ENCODE measurements around the gene ATR. TPM values are rescaled to one million over a fixed set of nuclear protein-coding genes. Genes with fewer than 3 reads are reported as not detected.

ATR gene
- total and polyA plus RNA-seq, 7 donors, result 3.7 to 11.1 (median 7.5) TPM

- WGBS, 3 donors, result 71 to 85% (median 82%) methylated on average over 5 of the region's 5 CpGs
- no peak for TF ChIP-seq CTCF (IDR thresholded peaks at IDR 0.05)
- Histone ChIP-seq H3K27ac (no peak overlapping the region), H3K36me3 (ENCODE audit: insufficient read depth in 1 of 2, low read depth in 1 of 2) (peaks cover 2 to 65% of the 10 kb centered on the region in 2 donors), H3K4me1 (no peaks in the 10 kb centered on the region), H3K9me3 (no peaks in the 10 kb centered on the region), H3K4me3 (no peak overlapping the region), H3K27me3 (ENCODE audit: insufficient read depth in 3 of 3, low read length in 2 of 3) (no peaks in the 10 kb centered on the region)
- no peak for ATAC-seq
- intact Hi-C loops (cut with DNase I), result no loop called here
- DNase-seq, result no peak
Observed at GRCh38 chr3:142543307-142543706, 35.2 kb downstream of the ATR start.

GRCh38 chr3:142542054-142542453 is 36.5 kb downstream of the ATR start:
- no peak for DNase-seq
- ATAC-seq, result no peak
- WGBS, 3 donors, result 67 to 86% (median 77%) methylated on average over 2 of the region's 2 CpGs
- no peak overlapping the region for H3K4me3 ChIP-seq
- H3K36me3 ChIP-seq (ENCODE audit: insufficient read depth in 1 of 2, low read depth in 1 of 2), result peaks cover 2 to 65% of the 10 kb centered on the region in 2 donors
- no peaks in the 10 kb centered on the region for H3K27me3 ChIP-seq (ENCODE audit: insufficient read depth in 3 of 3, low read length in 2 of 3)
- TF ChIP-seq CTCF (IDR thresholded peaks at IDR 0.05), result no peak
- intact Hi-C loops (cut with DNase I), result no loop called here
- no peaks in the 10 kb centered on the region for H3K4me1 ChIP-seq
- H3K27ac ChIP-seq, result no peak overlapping the region
- no peaks in the 10 kb centered on the region for H3K9me3 ChIP-seq

GRCh38 chr3:142536519-142536918 is 42.0 kb downstream of the ATR start:
- no peak for ATAC-seq
- Histone ChIP-seq H3K4me3 (no peak overlapping the region), H3K27me3 (ENCODE audit: insufficient read depth in 3 of 3, low read length in 2 of 3) (no peaks in the 10 kb centered on the region), H3K27ac (no peak overlapping the region), H3K9me3 (no peaks in the 10 kb centered on the region), H3K36me3 (ENCODE audit: insufficient read depth in 1 of 2, low read depth in 1 of 2) (peaks cover 6 to 87% of the 10 kb centered on the region in 2 donors), H3K4me1 (no peaks in the 10 kb centered on the region)
- intact Hi-C loops (cut with DNase I), result loop anchor here in 1 of 2 donors (10.0 kb wide), 1 partner anchor 182 kb away; no protein-coding TSS in a partner anchor
- no peak for TF ChIP-seq CTCF (IDR thresholded peaks at IDR 0.05)
- WGBS, 3 donors, result 94 to 98% (median 98%) methylated on average over 3 of the region's 3 CpGs
- DNase-seq, result no peak

- 95 to 99% (median 97%) methylated on average over 2 of the region's 2 CpGs for WGBS, 3 donors
- peaks cover 3 to 83% of the 10 kb centered on the region in 2 donors for H3K36me3 ChIP-seq (ENCODE audit: insufficient read depth in 1 of 2, low read depth in 1 of 2)
Observed at GRCh38 chr3:142534543-142534942, 44.0 kb downstream of the ATR start.

More at GRCh38 chr3:142534543-142534942, 44.0 kb downstream of the ATR start:
- TF ChIP-seq CTCF (IDR thresholded peaks at IDR 0.05), result no peak
- no peak overlapping the region for H3K27ac ChIP-seq
- DNase-seq, result no peak
- intact Hi-C loops (cut with DNase I), result loop anchor here in 1 of 2 donors (10.0 kb wide), 1 partner anchor 180 kb away; no protein-coding TSS in a partner anchor
- H3K4me3 ChIP-seq, result no peak overlapping the region
- ATAC-seq, result no peak
- H3K27me3 ChIP-seq (ENCODE audit: insufficient read depth in 3 of 3, low read length in 2 of 3), result no peaks in the 10 kb centered on the region
- no peaks in the 10 kb centered on the region for H3K9me3 ChIP-seq
- H3K4me1 ChIP-seq, result no peaks in the 10 kb centered on the region
